Hepatocyte (in vitro differentiated cells): ENCODE measurements around the gene IL1RL2.

Experiments used
- CTCF ChIP-seq: fragments of 200-600 bp; sonication (generic); IDR thresholded peaks from 2 replicates; pipeline ENCODE4 v1.5.1; 2016; ENCODE audit warnings: antibody characterized with exemption, mild to moderate bottlenecking; ENCODE audit not compliant: poor library complexity
- EZH2phosphoT487 ChIP-seq: fragments of 200-600 bp; sonication (generic); IDR thresholded peaks from one replicate; pipeline ENCODE4 v1.6.1; 2018; ENCODE audit warnings: antibody characterized with exemption, mild to moderate bottlenecking, low read depth, moderate library complexity; ENCODE audit not compliant: unreplicated experiment, severe bottlenecking

- no peak for TF ChIP-seq CTCF
- TF ChIP-seq EZH2phosphoT487 = no peak
Observed at GRCh38 chr2:102181376-102181775, 5.4 kb upstream of the IL1RL2 start.
